Measurements from ENCODE around the gene TPPP2. TPM values are rescaled to one million over a fixed set of nuclear protein-coding genes. Genes with fewer than 3 reads are reported as not detected.

Gene TPPP2
- total and polyA plus RNA-seq, 9 of the 15 experiments (the other 6 are each of a cell fraction or from before 2014, with no cell fraction given) = 0.18 TPM; not detected in 8

DNA sequence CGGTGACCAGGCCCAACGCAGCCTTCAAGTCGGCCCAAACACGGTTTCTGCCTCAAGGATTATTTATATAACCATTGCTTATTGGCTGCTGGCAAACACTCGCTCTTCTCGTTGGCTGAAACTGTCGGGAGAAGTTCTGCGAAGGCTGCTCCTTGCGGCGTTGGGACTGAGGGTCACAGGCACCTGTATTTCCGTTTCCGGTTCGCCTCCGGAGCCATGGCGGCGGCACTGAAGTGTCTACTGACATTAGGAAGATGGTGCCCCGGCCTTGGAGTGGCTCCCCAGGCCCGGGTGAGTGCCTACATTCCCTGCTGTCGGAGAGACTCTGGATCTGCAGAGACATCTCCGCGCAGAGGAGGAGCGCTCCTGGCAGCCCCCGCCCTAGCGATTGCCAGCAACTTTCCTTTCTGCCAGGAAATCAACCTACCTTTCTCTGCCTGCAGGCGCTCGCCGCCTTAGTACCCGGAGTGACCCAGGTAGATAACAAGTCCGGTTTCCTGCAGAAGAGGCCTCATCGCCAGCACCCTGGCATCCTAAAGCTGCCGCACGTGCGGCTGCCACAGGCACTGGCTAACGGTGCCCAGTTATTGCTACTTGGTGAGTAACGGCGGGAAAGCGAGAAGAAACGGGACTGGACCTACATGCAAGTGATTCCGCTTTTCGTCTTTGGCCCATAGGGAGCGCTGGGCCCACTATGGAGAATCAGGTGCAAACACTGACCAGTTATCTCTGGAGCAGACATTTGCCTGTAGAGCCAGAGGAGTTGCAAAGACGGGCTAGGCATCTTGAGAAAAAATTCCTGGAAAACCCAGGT, 40.0 kb upstream of the TPPP2 start, which contains the start of gene METTL17 (continued):
- TF ChIP-seq CHAMP1 (IDR thresholded peaks at IDR 0.05) (no peak), SAP30 (IDR thresholded peaks at IDR 0.05; ENCODE audit: borderline replicate concordance, insufficient read depth, low read depth, low read length, poor library complexity, severe bottlenecking) (peak; percentile 62), POLR3G (IDR thresholded peaks at IDR 0.05; ENCODE audit: extremely low read depth, insufficient read length, insufficient replicate concordance) (no peak), ZNF347 (CRISPR knock-in tag; IDR thresholded peaks at IDR 0.05; ENCODE audit: low read depth) (no peak), GATA2 (CRISPR knock-in tag; IDR thresholded peaks at IDR 0.05) (no peak), HMG20B (CRISPR knock-in tag; IDR thresholded peaks at IDR 0.05) (no peak), KDM4B (IDR thresholded peaks at IDR 0.05; ENCODE audit: borderline replicate concordance in 2 of 2, low read depth in 1 of 2) (peak in 1 of 2 experiments; percentile 85; a peak in 1 of 4 replicates), ELF2 (CRISPR knock-in tag; IDR thresholded peaks at IDR 0.05) (no peak), TEAD1 (CRISPR knock-in tag; IDR thresholded peaks at IDR 0.05) (no peak), CGGBP1 (CRISPR knock-in tag; IDR thresholded peaks at IDR 0.05) (no peak), SMARCC2 (IDR thresholded peaks at IDR 0.05; ENCODE audit: low read depth) (no peak), ZNF778 (CRISPR knock-in tag; IDR thresholded peaks at IDR 0.05) (no peak), DPF2 (IDR thresholded peaks at IDR 0.05) (no peak), POLR2AphosphoS2 (IDR thresholded peaks at IDR 0.05; ENCODE audit: low read length) (no peak), ESRRB (CRISPR knock-in tag; IDR thresholded peaks at IDR 0.05; ENCODE audit: borderline replicate concordance) (no peak), KLF16 (IDR thresholded peaks at IDR 0.05) (no peak), DIDO1 (tag; IDR thresholded peaks at IDR 0.05; ENCODE audit: low read depth) (peak; percentile 71), TCF7 (IDR thresholded peaks at IDR 0.05; ENCODE audit: borderline replicate concordance) (no peak), JUND (IDR thresholded peaks at IDR 0.05; ENCODE audit: borderline replicate concordance, low read depth, low read length) (peak; percentile 14; the same call in 1 of the 2 replicates), JUND (tag; IDR thresholded peaks at IDR 0.05; ENCODE audit: borderline replicate concordance, low read depth, low read length) (no peak), ZNF282 (CRISPR knock-in tag; IDR thresholded peaks at IDR 0.05) (no peak), ASH1L (IDR thresholded peaks at IDR 0.05; ENCODE audit: borderline replicate concordance, low read depth, partially characterized antibody) (peak; percentile 97), MCM2 (IDR thresholded peaks at IDR 0.05; ENCODE audit: low read depth) (no peak), ZFPM2 (CRISPR knock-in tag; IDR thresholded peaks at IDR 0.05) (no peak), ETS2 (tag; IDR thresholded peaks at IDR 0.05; ENCODE audit: borderline replicate concordance, poor library complexity, severe bottlenecking) (no peak), CBFB (CRISPR knock-in tag; IDR thresholded peaks at IDR 0.05) (no peak), ZBTB26 (CRISPR knock-in tag; IDR thresholded peaks at IDR 0.05) (no peak)

All from K562 (cell line).